GM21528 (cell line): ENCODE results near the gene ANKRD39.

ENCODE experiments used
- ATAC-seq: cut with Tn5 transposase; IDR thresholded peaks from one replicate; pipeline ENCODE4 v1.9.1; 2021; ENCODE audit warnings: mild to moderate bottlenecking, moderate library complexity; ENCODE audit not compliant: unreplicated experiment, low FRiP score

Gene ANKRD39

DNA sequence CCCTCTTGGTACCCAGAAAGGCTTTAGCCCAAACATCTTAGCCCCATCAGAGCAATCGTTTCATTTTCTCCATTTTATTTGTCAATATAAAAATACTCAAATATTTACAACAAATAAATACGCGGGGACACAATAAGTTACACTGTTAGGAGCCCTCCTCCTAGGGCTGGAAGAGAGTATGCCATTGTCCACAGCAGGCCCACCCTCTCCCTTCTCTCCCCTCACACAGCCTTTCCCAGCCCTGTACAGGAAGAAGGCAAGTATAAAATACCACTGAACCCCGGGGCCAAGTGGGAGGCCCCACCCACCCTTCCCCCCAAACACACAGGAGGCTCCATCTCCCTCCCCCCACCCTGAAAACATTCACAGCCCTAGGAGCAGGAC is 1.9 kb upstream of the ANKRD39 start:
- ATAC-seq = no peak

DNA sequence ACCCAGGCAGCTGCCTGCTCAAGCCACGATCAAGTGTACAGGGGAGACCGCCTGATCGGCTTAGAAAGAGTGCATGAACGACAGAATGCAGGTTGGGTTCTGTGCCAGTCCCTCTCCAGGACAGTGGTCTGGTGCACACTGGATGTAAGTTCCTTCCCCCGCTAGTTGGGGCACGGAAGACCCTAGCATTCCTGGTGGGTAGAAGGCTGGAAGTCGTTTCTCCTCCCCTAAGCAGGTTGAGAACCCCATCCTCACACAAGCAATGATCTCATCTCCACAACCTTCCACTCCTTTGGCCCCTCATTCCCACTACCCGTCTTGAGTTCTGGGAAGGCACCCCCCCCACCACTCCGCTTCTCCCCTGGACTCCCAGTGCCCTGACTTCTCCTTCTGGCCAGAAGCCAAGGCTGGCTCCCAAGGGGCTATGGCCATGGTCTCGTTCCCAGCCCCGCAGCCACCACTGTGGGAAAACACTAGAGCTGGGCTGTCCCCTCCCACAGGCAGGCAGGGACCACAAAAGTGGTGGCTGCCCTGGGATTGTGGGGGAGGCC is 1.4 kb upstream of the ANKRD39 start:
- no peak for ATAC-seq

DNA sequence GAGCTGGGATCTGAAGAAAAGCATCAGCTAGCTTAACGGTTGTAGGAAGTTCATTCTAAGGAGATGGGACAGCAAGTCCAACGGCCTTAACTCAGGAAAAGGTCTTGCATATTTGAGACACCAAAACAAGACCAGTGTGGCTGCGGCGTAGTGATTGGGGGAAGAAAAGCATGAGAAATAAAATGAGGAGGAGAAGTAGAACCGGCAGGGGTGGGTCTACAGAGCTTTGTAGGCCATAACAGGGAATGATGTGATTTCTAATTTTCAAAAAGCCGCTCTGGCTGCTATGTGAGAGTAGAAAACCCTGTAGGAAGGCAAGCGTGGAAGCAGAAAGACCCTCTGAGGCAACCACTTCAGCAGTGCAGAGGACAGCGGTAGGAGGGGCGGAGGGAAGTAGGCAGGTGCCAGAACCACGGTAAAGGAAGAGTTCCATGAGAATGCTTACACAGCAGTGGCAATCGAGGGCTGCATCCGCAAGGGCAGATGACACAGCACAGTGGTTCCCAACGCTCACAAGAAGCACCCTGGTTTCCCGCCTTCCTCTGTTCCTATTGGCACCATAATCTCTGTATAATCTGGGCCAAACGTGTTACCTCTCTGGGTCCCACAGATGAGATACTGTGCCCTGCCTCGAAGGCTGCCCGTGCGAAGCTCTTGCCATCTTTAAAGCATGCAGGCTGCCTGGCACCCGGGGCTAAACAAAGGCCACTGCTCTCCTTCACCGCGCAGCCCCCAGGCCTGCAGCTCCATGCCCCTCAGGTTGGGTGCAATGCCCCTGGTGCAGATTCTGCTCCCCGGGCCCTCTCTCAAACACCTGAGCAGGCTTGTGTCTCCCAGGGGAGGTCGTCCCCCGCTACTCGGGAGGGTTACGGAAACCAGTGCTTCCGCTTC is 795 bp downstream of the ANKRD39 start:
- ATAC-seq = peak; percentile 35

DNA sequence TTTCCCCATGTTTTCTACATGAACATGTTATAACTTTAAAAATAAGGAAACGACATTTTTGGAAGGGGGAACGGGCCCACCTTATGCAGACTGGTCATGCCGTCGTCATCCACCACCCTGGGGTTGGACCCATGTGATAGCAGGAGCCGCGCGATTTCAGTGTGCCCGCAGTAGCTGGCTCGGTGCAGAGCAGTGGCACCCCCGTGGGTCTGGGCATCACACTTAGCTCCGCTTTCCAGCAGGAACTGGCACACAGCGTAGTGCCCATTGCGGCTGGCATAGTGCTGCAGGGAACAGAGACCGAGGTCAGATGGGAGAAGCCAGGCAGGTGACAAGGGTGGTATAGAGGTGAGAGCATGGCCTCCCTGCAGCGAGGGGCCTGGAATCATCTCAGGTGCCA is 4.5 kb downstream of the ANKRD39 start:
- ATAC-seq = no peak

DNA sequence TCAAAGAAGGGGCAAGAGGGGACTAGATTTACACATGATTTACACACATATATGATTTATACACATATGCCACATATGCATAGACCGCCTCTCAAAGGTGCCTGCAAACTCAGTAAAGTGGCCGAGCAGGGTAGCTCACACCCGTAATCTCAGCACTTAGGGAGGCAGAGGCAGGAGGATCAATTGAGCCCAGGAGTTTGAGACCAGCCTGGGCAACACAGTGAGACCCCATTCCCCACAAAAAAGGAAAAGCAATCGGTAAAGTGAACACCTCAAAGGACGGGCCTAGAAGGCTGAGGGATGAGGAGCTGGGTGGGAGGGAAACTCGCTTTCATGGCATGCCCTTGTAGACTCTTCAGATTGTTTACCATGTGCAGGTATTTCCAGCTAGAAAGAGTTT is 5.1 kb downstream of the ANKRD39 start:
- no peak for ATAC-seq

DNA sequence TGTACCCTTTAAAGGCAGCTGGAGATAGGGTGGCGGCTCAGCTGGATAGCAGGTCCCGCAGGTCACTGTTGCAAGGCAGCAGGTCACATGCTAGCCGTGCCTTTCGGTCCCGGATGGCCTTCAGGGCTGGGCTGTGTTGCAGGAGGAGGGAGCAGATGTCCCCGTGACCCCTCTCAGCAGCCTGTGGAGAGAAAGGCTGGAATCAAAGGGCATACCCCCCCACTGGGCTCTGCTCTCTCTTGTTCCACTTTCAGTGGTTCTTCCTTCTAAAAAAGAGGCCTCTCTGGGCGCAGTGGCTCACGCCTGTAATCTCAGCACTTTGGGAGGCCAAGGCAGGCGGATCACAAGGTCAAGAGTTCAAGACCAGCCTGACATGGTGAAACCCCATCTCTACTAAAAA is 9.6 kb downstream of the ANKRD39 start:
- no peak for ATAC-seq

DNA sequence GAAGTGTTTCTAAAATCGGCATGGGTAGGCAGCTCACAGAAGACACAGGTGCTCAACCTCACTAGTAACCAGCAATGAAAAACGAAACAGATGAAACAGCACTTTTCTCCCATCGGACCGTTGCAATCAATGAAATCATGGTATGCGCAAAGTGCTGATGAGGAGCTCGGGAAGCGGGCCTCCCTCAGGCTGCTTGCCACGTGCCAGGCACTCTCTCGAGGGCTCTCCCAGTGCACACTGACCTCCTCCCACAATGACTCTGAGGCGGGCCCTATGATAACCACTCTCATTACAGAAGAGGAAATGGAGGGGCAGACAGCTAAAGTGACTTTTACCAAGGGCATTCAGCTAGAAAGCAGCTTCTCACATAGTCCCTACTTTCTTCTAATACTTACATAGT is 10.2 kb downstream of the ANKRD39 start:
- no peak for ATAC-seq

DNA sequence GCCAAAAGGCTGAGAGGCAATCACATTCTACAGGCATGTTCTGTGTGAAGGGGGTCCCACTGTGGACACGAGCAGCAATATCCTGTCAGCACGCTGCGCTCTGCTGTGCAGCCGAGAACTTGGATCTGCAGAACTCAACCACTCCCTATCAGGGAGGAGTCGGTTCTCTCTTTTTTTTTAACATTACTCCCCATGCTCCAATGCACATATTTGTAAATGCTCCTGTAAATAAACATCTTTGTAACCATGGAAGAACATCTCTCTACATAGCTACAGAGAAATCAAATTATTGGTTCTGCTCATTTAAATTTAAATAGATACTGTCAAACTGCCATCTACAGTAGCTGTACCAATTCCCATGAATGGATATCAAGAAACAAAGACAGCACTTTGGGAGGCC is 11.0 kb downstream of the ANKRD39 start:
- no peak for ATAC-seq

DNA sequence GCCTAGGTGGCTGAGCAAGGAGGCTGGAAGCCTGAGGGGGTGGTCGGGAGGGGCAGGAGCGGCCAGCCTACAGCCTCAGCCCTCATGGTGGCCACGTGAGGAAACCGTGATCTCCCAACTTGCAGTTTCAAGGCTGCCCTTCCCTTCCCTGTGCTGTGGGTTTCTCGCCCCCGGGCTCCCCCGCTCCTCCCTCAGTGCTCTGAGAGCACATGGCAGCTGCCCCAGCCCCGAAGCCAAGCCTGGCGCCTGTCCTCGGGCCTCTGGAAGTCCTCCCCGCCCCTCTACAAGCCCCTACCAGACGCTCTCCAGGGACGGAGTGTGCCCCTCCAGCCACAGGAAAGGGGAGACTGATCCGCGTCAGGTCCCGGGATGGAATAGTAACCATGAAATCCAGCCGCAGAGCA is 13.4 kb downstream of the ANKRD39 start:
- ATAC-seq = no peak

DNA sequence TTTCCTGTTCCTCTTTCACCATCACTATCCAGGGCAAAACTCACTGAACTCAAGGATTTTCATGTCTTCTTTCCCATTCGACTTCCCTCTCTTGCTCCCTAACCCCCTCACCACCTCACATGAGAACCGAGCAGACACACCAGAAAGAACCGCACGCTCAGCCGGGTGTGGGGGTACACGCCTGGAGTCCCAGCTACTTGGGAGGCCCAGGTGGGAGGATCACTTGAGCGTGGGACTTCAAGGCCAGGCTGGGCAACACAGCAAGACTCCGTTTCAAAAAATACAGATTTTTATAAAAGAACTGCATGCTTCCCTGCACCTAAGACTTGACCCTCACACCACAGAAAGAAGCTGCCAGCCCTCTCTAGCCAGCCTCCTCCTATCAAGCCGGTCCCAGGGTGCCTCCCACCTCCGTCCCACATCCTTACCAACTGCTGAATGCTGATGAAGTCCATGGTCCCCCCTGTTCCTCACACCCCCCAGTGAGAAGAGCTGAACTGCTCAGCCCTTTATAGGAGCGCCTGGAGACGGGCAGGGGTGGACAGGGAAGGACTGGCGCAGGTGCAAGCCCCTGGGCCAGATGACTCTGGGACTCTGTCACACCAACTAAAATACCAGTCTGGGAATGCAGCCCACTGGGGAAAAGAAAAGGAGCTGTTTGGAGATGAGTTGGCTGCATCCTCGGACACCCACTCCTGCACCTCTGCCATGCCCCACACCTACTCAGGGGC is 14.1 kb downstream of the ANKRD39 start, which contains the start of gene ANKRD23:
TSS of gene ANKRD23 (minus strand) at position 484 of the 731 bp plus-strand sequence. CDS start at position 455, 29 bp downstream.
- ATAC-seq = no peak

DNA sequence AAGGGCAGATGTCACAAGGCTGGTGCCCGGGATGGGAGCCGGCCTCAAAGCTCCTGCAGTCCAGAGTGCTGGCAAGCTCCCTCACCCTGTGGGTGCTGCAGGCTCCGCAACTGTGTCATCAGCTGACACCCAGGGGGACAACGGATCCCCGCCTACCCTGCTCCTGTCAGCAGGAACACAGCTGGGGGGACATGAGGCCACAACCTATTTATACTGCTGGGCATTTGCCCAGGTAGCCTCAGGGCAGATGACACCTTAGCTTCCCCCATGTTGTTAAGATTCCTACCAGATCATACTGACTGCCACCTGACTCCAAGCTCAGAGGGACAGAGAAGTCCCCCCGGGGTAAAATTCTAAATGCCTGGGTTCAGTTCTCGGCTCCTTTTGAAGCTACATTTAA is 15.2 kb downstream of the ANKRD39 start:
- no peak for ATAC-seq

DNA sequence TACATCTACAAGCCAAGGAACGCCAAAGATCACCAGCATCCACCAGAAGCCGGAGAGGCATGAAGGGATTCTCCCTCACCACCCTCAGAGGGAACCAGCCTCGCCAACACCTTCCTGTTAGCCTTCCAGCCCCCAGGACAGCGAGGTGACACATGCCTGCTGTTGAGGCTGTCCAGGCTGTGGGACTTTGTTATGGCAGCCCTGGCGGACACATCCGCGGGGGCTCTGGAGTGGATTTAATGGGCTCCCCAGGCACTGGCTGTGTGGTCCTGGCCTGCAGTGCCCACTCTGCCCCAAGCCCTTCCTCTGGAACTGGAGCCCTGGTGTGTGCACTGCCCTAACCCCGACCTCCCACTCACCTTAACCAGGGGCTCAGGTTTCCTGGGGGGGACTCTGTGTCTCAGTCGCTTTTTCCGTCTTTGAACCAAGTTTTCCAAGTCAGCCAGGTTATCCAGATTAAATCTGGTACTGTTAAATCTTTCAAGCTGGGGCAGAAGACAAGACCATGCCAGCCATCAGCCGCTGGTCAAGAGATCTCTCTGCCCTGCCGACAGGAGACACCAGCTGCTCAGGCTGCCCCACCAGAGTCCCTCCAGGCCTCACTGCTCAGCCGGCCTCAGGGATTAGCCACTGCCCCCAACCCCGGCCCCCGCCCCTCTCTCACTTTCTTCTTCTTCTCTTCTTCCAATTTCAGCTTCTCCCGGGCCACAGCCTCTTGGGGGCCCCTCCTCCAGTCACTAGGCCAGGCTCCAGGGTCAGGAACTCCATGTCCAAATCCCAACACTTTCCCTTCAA is 15.9 kb downstream of the ANKRD39 start:
- ATAC-seq = no peak

DNA sequence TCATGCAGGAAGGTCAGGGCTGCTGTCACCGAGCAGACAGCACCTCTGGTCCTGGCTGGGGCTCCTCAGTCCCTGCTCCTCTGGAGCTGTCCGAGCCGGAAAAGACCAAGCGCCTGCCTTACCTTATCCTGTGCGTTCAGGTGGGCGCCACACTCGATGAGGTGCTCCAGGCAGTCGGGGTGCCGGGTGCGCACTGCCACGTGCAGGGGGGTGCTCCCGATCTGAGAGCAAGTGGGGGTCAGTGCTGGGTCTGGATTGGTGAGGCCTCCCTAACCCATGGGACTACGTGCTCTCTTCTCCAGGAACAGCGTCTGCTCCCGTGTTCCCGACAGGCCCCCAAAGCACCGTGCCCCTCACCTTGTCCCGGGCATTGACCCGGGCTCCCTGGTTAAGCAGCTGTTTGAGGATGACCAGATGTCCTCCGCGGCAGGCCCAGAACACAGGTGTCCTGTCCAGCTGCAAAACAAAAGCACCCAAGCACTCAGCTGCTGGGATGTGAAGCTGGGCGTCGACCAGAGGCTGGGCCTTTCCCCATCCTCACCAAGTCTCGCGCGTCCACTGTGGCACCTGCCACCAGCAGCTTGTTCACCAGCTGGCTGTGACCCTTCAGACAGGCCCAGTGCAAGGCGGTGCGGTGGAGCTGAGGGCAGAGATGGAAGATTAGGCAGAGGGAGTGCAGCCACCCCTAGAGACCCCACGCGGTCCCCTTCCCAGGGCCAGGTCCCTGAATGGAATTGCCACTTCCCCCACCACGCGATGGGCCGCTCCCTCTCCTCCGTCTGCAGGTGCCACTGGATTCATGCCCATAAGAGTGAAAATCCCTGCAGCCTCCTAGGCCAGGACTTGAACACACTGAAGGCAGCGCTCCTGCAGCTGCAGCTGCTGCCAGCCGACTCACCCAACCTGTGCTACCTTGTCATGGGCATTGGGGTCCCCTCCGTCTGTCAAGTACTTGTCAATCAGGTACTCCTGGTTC is 17.7 kb downstream of the ANKRD39 start:
- ATAC-seq = no peak

DNA sequence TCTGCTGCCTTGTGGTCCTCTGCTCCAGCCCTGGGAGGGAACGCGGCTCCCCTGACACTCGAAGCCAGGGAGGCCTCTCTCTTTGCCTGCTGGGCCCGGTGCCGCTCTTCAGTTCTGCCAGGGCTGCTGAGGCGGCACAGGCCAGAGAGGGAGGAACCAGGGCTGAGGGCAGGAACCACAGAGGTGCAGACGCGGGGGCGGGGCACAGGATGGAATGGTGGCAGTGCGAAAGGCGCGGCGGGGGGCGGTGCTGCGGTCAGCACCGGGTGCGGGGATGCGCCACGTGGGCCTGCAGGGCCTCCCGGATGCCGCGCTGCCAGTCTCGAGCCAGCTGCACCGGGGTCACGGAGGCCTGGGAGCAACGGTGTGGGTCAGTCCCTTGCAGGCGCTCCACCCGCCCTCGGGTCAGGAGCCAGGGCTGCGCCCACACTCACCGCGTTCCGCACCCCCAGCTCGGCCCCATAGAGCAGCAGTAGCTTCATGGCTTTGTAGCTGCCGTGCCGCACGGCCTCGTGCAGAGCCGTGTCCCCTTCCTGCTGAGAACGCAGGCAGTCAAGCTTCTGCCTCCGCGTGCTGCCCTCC is 18.4 kb downstream of the ANKRD39 start:
- peak; percentile 61 for ATAC-seq

DNA sequence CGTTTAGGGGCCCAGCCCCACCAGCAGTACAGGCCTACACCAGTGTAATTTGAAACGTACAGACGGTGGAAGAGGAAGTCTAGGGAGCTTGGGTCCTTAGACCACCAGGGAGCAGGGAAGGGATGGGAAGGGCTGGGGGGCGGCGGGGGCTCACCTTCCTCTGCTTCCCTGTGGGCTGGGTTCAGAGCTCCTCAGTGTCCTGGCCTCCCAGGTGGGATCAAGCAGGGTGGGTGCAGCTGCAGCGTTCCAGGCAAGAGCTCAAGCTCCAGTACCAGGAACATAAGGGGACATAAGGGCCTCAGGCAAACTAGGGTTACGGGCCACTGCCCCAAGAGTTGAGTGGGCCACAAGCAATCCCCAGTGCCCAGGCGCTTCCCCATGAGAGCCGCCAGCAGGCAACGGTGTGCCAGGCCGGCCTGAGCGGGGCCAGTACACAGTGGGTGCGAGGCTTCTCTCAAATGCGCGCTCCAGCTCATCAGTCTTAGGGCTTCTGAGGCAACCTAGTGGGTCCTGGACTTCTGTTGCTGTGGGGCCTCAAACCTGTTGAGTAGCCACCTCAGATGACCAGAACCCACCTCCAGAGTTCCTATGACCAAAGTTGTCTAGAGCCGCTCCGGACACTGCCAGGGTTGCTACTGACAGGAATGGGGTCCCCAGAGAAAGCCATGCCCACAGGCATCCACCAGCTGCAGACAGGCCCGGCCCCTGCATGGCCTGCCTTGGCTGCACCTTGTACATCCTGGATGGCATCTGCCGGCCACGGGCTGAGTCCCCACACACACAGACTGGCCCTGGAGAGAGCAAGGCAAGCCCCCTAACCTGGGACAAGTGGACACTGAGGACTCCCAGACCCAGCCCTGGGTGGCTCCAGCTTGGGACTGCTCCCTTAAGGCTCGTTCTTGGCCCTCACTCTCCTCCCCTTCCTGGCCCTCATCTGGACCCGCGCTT is 19.2 kb downstream of the ANKRD39 start:
- ATAC-seq = no peak

DNA sequence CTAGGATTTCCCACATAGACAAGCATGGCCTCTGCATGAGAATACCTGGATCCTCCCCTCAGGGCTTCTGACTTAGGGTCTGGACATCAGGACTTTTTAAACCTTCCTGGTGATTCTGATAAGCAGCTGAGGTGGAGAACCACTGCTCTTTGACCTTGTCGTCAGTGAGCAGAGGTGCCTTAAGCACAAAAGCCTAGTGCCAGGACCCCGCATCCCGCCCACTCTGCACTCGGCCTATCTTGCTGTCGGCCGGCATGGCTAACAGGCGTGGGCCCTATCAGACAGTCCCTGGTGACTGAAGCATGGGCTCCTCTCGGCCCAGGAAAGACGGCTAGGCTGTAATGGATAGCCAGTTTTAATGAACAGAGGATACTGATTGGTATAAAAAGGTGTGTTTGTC is 20.2 kb downstream of the ANKRD39 start:
- ATAC-seq = no peak

DNA sequence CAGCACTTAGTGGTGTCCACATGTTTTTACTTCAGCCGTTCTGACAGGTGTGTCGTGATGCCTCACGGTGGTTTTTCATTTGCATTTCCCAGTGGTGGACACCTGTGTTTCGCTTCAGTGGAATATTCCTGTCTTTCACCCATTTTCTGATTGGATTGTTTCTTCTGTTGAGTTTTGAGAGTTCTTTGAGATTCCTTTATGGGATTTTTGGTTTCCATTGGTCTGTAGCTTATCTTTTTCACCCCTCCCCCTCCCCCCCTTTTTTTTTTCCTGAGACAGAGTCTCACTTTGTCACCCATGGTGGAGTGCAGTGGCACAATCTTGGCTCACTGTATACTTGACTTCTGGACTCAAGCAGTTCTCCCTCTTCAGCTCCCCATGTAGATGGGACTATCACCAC is 22.0 kb downstream of the ANKRD39 start:
- ATAC-seq = no peak
